Cardiac muscle cell (in vitro differentiated cells and primary cell): ENCODE results near the gene PYM1. TPM values are rescaled to one million over a fixed set of nuclear protein-coding genes. Genes with fewer than 3 reads are reported as not detected.

ENCODE experiments used
- DNase-seq, 2 donors: peaks; one replicate each; pipeline versions ENCODE4 v3.0.0 to v3.0.0-alpha.2; 2010 to 2017; ENCODE audit warnings: low read depth in 1 of 2, low spot score in 1 of 2
- H3K27ac ChIP-seq: fragments of 200-600 bp; sonication (generic); 2 replicates; pipeline ENCODE4 v1.5.1; 2016
- H3K27me3 ChIP-seq: fragments of 200-600 bp; sonication (generic); 2 replicates; pipeline ENCODE4 v1.6.0; 2016; ENCODE audit warnings: control low read depth
- H3K36me3 ChIP-seq: fragments of 200-600 bp; sonication (generic); 2 replicates; pipeline ENCODE4 v1.5.1; 2016; ENCODE audit warnings: control low read depth
- H3K4me1 ChIP-seq: fragments of 200-600 bp; sonication (generic); 2 replicates; pipeline ENCODE4 v1.8.1; 2017; ENCODE audit warnings: low read depth, mild to moderate bottlenecking, mixed run types
- H3K4me3 ChIP-seq: fragments of 200-600 bp; sonication (generic); 2 replicates; pipeline ENCODE4 v1.5.1; 2016; ENCODE audit warnings: mild to moderate bottlenecking
- H3K9me3 ChIP-seq: fragments of 200-600 bp; sonication (generic); 2 replicates; pipeline ENCODE4 v1.5.1; 2017; ENCODE audit warnings: low read depth, mild to moderate bottlenecking, control low read depth
- polyA plus RNA-seq: library from polyadenylated mRNA; unstranded; fragments of >200 nt; fragmentation: Nextera tagmentation; extraction: Ambion mirVana; gene quantifications from 2 replicates; pipeline ENCODE4 v1.2.1, GENCODE V29; 2016
- total RNA-seq: library from RNA; depleted of rRNA; stranded (reverse); fragments of >200 nt; gene quantifications from 2 replicates; pipeline ENCODE4 v1.2.3, GENCODE V29; 2016
- TF ChIP-seq, protein P1 (sequence below): IDR thresholded peaks from 2 replicates; pipeline ENCODE4 v1.5.1; 2012; ENCODE audit warnings: low read depth, mild to moderate bottlenecking, low read length

Gene PYM1
- total RNA-seq (55.3 and 56.3 TPM in 2 replicates), polyA plus RNA-seq (63.2 and 82.9 TPM in 2 replicates)

DNA sequence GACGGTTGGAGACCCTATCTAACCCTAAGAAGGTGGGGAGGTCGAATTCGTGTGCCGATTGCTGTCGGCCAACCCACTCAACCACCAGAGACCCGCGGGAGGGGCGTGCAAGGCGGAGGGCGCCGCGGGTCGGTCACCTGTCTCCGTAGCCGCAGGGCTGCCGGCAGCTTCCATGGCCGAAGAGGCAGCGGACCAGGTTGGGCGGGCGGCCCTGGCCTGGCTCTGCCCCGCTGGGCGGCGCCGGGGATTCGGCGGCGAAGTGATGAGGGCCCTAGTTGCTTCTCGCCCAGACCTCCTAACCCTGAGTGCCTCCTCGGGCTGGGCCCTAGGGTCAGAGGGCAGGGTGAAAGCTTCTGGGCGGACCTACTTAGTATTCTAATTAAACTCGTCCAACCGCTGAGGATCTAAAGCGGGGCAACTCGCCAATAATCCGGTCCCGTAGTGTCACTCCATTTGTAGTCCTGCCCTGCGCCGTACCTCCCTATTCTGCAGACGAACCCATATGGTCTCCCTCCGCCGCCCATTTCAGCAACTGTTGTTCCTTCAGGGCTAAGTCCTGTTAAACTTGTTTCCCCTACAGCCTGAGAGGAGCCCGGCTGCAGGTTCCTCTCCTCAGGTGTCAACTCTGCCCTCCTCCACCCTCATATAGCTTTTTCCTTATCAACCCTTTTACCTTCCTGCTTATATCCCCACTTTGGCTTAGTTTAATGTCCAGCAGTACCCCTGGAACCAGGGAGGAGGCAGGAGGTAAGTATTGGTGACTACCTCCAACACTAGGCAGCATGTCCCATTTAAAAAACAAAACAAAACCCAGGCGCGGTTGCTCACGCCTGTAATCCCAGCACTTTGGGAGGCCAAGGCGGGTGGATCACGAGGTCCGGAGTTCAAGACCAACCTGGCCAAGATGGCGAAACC is at the start of gene PYM1:
Gene PYM1, minus strand, starts transcription at position 307 of the 915 bp plus-strand sequence. Its CDS starts 133 bp downstream, at position 174.
- Histone ChIP-seq H3K9me3 (no peaks in the 10 kb centered on the region), H3K27ac (peak within 1 kb of the TSS; percentile 85), H3K4me3 (peak within 1 kb of the TSS; percentile 79), H3K4me1 (peaks cover 13% of the 10 kb centered on the region), H3K27me3 (peaks cover 4% of the 10 kb centered on the region), H3K36me3 (no peaks in the 10 kb centered on the region)
- TF ChIP-seq, protein P1, sequence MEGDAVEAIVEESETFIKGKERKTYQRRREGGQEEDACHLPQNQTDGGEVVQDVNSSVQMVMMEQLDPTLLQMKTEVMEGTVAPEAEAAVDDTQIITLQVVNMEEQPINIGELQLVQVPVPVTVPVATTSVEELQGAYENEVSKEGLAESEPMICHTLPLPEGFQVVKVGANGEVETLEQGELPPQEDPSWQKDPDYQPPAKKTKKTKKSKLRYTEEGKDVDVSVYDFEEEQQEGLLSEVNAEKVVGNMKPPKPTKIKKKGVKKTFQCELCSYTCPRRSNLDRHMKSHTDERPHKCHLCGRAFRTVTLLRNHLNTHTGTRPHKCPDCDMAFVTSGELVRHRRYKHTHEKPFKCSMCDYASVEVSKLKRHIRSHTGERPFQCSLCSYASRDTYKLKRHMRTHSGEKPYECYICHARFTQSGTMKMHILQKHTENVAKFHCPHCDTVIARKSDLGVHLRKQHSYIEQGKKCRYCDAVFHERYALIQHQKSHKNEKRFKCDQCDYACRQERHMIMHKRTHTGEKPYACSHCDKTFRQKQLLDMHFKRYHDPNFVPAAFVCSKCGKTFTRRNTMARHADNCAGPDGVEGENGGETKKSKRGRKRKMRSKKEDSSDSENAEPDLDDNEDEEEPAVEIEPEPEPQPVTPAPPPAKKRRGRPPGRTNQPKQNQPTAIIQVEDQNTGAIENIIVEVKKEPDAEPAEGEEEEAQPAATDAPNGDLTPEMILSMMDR: no peak
- peak; percentile 73 to 76 for DNase-seq

DNA sequence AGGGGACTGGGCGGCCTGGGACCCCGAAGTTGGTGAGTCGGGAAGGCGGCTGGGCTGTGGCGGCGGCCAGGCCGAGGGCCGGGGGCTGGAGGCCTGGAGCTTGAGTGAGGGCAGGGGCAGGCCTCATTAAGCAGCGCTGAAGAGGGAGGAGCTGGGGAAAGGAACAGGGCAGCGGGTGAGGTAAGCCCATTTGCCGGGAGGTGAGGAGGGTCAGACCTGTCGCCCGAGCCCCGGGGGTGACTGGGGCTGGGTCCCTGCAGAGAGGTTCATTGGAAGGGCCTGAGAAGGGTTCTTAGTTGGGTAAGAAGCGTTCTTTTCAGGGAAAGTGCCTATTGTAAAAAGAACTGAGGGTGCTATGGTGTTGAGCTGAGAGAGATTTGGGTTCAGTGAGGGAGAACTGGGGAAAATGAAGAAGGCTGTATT is 46.6 kb upstream of the PYM1 start:
- TF ChIP-seq, protein P1: no peak
- Histone ChIP-seq H3K9me3 (no peaks in the 10 kb centered on the region), H3K27ac (peak overlapping the region; percentile 98), H3K36me3 (no peaks in the 10 kb centered on the region), H3K4me3 (peak overlapping the region; percentile 95), H3K27me3 (no peaks in the 10 kb centered on the region), H3K4me1 (peaks cover 10% of the 10 kb centered on the region)
- peak; percentile 52 to 76 for DNase-seq

DNA sequence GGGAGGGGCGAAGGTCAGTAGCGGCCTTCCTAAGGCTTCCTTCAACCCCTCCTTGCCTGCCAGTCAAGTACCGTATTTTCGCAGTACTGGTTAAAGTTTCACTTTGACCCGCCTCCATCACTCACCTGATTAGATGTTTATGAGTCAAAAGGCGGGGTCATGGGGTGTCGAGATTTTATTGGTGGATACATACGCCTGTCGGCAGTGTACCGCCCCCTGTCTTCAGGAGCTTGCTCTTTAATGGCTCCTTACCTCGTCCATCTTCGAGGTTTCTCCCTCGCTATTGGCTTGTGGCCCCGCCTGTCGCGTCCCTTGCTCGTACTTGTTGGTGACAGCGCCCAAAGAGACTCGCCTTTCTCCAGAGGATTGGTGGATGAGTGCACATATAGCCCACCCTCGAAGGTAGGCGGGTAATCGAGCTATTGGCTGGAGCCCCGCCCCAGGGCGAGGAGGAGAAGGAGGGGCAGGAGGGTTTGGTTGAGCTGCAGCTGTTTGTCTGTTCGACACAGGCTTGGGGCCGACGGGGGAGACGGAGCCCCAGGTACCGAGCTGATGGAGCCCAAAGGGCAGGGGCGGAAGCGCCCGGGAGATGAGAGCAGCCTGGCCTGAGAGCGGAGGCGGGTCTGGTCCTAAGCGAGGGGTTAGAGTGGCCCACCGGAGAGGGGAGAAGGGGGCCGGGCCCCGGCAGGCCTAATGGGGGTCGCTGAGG is 46.1 kb upstream of the PYM1 start, which contains the start of gene RAB5B:
Gene RAB5B, plus strand, starts transcription at position 480 of the 709 bp plus-strand sequence. CDS start 12,883 bp downstream, outside the sequence.
- peak; percentile 100 for DNase-seq
- no peaks in the 10 kb centered on the region for H3K27me3 ChIP-seq
- TF ChIP-seq, protein P1: no peak
- peaks cover 10% of the 10 kb centered on the region for H3K4me1 ChIP-seq
- no peaks in the 10 kb centered on the region for H3K36me3 ChIP-seq
- H3K27ac ChIP-seq: peak within 1 kb of the TSS; percentile 98
- no peaks in the 10 kb centered on the region for H3K9me3 ChIP-seq
- H3K4me3 ChIP-seq: peak within 1 kb of the TSS; percentile 95

DNA sequence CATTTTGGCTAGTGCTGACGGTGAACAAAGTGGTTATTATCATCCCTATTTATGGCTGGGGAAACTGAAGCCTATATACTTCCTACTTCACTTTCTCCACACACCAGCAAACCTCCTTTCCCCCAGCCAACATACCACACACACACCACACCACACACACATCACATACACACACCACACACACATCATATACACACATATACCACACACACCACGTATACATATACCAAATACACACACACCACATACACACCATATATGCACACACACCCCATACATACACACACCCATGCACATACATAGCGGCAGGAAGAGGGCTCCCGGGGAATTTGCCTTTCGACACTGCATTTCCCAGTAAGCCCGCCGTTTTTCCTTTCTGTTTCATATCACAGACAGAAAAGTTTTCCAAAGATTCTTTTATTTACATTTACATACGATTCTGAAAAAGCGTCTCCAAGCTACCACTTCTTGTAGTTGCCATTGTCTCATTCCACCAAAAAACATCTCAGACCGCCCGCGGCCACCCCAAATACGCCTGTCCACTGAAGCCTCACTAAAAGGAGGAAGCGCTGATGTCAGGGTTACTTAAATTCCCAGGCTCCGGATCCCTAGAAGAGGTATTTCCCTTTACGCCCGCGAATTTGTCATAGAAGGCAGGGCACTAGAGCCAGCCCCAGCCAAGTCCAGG is 45.4 kb upstream of the PYM1 start:
- H3K27me3 ChIP-seq: no peaks in the 10 kb centered on the region
- TF ChIP-seq, protein P1: no peak
- no peak for DNase-seq
- H3K27ac ChIP-seq: peak overlapping the region; percentile 97
- H3K36me3 ChIP-seq: no peaks in the 10 kb centered on the region
- no peaks in the 10 kb centered on the region for H3K9me3 ChIP-seq
- peak overlapping the region; percentile 59 for H3K4me3 ChIP-seq
- H3K4me1 ChIP-seq: peaks cover 10% of the 10 kb centered on the region

DNA sequence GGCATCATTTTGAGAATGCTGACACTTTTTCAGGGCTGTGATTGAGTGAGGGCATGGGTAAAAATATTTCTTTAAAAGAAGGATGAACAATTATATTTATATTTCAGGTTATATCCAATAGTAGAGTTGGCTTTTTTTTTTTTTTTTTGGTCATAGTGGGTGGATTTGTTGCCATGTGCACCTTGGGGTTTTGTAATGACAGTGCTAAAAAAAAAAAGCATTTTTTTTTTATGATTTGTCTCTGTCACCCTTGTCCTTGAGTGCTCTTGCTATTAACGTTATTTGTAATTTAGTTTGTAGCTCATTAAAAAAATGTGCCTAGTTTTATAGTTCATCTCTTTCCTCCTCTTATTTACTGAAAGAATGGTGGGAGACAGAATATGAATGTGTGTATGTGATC is 44.8 kb upstream of the PYM1 start:
- no peak for DNase-seq
- Histone ChIP-seq H3K4me1 (peaks cover 10% of the 10 kb centered on the region), H3K9me3 (no peaks in the 10 kb centered on the region), H3K4me3 (peak overlapping the region; percentile 59), H3K36me3 (no peaks in the 10 kb centered on the region), H3K27me3 (no peaks in the 10 kb centered on the region), H3K27ac (peak overlapping the region; percentile 97)
- TF ChIP-seq, protein P1: no peak
